ENCODE measurements around the gene CATSPERD. TPM values are rescaled to one million over a fixed set of nuclear protein-coding genes. Genes with fewer than 3 reads are reported as not detected.
"Not testable (repeated sequence)": the region's sequence is repeated elsewhere in the genome, so short reads cannot be mapped to it uniquely, and the experiment has no call there.

CATSPERD gene
- polyA plus RNA-seq, 10 donors = not detected

DNA sequence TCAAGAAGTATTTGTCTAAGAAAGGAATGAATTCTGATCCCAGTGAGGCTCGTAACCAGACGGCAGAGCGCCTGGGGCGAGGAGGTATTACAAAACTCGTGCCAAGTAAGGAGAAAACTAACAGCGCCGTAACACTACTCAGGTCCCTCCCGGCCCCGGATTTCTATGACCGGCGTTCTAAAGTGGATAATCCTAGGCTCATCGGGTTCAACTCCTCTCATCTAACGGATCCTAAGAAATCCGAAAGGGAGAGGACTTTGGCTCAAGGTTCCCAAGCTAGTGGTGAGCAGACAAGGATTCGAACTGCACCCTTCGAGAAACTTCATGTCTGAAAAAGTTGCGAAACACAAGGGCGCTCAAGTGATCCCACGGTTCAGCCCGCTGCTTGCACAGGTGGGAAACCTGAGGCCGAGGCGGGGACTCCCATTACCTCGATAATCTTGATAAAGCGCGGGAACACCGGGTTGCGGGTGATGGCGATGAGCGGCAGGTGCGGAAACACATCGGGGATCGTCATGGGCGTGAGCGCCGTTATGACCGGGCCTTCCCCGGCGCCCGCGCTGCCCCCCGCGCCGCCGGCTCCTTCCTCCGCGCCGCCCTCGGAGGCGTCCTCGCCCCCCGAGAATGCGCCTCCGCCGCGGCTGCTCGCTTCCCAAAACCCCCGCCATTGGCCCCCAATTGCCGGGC is 1.0 kb upstream of the CATSPERD start:
- DNase-seq = no peak

DNA sequence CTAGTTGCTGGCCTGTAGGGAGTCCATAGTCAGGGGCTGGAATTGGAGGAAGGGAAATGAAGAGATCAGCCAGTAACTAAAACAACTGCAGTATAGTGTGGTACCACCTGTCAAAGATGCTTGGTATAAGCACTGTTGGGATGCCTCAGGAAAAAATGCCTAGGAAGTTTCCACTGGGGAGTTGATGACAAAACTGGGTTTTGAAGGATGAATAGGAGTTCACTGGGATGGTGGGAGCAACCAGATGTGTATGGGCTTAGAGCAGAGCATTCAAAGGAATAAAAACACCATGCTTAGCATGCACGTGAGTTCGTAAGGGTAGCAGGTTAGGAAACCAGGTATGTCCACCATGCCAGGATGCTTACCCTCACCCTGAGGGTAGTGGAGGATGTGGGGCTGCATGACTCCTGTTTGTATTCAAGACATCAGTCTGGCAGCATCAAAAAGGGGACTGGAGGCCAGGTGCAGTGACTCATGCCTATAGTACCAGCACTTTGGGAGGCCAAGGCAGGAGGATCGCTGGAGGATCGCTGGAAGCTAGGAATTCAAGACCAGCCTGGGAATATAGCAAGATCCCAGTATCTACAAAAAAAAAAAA is 7.1 kb downstream of the CATSPERD start:
- no peak for DNase-seq

DNA sequence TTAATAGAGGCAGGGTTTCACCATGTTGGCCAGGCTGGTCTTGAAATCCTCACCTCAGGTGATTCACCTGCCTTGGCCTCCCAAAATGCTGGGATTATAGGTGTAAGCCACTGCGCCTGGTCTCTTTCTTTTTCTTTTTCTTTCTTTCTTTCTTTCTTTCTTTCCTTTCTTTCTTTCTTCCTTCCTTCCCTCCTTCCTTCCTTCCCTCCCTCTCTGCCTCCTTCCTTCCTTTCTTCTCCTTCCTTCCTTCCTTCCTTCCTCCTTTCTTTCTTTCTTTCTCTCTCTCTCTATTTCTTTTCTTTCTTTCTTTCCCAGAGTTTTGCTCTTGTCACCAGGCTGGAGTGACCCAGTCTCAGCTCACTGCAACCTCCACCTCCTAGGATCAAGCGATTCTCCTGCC is 12.7 kb downstream of the CATSPERD start:
- DNase-seq = not testable (repeated sequence)

DNA sequence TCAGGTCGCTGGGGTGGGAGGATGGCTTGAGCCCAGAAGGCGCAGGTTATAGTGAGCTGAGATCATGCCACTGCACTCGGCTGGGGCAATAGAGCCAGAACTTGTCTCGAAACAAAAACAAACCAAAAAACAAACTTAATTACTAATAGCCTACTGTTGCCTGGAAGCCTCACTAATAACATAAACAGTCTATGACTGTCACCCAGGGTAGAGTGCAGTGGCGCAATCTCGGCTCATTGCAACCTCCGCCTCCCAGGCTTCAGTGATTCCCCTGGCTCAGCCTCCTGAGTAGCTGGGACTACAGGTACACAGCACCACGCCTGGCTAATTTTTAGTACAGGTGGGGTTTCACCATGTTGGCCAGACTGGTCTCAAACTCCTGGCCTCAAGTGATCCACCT is 18.0 kb downstream of the CATSPERD start:
- DNase-seq = no peak

DNA sequence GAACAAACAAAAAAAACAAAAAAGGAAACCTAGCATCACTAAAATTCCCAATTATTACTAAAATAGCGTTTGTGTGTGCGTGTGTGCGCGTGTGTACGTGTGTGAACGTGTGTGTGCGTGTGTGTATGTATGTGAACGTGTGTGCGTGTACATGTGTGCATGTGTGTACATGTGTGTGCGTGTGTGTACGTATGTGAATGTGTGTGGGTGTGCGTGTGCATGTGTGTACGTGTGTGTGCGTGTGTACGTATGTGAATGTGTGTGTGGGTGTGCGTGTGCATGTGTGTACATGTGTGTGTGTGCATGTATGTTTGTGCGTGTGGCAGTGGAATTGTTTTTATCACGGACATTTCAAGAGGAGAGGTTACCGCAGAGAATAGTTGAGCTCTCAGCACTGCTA is 21.6 kb downstream of the CATSPERD start:
- DNase-seq = no peak

DNA sequence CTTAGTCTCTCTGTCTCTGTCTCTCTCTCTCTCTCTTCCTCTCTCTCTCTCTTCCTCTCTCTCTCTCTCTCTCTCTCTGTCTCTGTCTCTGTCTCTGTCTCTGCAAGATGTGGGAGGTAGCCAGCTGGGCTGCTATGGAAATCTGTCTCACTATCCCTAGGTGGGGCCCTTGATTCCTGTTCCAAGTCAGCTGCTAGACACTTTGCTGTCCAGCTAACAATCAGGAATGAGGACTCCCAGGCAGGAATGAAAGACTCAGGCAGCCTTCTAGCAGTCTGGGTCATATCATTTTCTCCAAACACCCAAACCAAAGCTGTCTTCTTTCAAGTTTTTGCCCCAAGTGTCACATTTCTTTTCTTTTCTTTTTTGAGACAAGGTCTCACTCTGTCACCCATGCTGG is 23.2 kb downstream of the CATSPERD start:
- DNase-seq = no peak

DNA sequence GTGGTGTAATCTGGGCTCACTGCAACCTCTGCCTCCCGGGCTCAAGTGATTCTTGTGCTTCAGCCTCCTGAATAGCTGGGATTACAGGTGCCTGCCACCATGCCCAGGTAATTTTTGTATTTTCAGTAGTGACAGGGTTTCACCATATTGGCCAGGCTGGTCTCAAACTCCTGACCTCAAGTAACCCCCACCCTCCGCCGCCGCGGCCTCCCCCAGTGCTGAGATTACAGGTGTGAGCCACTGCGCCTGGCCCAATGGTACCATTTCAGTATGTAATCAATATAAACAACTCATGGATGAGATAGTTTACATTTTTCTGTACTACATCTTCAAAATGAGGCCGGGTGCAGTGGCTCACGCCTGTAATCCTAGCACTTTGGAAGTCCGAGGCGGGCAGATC is 24.6 kb downstream of the CATSPERD start:
- not testable (repeated sequence) for DNase-seq

DNA sequence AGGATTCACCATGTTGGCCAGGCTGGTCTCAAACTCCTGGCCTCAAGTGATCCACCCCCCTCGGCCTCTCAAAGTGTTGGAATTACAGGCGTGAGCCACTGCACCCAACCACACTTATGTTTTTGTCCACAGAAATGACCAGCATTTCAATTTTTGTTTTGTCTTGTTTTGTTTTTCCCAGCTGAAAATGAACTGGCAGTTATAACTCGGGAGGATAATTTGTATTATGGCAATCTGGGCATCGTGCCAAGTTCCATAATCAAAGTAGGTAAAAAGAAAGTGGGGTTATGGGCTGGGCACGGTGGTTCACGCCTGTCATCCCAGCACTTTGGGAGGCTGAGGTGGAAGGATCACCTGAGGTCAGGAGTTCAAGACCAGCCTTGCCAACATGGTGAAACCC is 28.5 kb downstream of the CATSPERD start:
- not testable (repeated sequence) for DNase-seq

DNA sequence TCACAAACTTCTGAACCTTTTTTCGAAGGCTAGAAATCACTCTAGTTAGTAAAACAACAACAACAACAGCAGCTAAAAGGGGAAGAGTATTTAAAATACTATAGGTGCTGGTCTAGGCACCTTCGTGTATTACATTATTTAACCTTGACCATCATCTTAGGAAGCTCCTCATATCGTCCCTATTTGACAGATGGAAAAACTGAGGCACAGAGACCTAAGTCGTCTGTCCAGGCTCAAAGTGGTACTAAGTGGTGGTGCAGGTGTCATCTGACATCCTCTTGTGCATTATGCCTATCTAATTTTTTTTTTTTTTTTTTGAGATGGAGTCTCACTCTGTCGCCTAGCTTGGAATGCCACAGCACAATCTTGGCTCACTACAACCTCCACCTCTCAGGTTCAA is 29.1 kb downstream of the CATSPERD start:
- no peak for DNase-seq

DNA sequence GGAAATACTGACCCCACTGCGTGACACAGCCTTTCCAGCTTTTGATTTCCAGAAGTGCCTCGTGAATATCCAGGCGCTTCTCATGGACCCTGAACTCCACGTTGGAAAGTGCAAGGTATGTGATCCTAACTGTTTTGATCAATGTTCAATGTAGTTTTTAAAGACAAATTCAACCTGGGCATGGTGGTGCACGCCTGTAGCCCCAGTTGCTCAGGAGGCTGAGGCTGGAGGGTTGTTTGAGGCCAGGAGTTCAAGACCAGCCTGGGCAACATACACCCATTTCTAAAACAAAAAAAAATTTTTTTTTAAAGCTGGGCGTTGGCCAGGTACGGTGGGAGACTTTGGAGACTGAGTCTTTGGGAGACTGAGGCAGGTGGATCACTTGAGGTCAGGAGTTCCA is 31.3 kb downstream of the CATSPERD start:
- DNase-seq = no peak

DNA sequence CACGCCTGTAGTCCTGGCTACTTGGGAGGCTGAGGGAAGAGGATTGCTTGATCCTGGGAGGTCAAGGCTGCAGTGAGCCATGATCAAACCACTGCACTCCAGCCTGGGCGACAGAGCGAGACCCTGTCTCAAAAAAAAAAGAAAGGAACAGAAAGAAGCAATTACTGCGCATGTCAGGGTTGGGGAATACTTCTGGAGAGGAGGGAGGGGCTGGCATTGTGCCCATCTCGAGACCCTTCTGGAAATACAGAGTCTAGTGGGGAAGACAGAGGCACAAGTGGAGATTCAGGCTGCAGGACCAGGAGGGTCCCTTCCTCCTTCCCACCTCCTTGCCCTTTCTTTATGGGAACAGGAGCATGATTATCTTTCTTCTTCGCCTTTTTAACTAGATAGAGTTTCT is 33.3 kb downstream of the CATSPERD start:
- no peak for DNase-seq

DNA sequence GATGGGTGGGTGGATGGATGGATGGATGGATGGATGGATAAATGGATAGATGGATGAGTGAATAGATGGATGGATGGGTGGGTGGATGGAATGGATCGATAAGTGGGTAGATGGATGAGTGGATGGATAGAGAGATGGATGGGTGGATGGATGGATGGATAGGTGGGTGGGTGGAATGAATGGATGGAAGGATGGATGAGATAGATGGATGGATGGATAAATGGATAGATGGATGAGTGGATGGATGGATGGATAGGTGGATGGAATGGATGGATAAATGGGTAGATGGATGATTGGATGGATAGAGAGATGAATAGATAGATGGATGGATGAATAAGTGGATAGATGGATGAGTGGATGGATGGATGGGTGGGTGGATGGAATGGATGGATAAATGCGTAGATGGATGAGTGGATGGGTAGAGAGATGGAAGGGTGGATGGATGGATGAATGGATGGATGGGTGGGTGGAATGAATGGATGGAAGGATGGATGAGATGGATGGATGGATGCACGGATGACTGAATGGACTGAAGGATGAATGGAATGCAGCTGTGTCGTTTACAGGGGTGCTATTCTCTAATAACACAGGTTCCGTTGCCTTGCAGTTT is 42.3 kb downstream of the CATSPERD start:
- DNase-seq = no peak

DNA sequence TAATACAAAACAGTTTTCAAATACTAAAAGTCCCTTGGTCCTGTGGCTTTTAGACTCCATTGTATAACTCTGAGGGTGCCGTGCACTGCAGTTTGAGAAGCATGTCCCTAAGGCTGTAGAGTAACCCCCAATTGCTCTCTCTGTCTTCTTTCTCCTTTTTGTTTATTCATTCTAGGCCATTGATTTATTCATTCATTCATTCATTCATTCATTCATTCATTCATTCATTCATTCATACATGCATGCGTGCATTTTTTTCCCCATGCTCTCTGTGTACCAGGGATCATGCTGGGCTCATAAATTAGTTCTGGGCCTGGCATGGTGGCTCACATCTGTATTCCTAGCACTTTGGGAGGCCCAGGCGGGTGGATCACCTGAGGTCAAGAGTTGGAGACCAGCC is 44.8 kb downstream of the CATSPERD start:
- no peak for DNase-seq

DNA sequence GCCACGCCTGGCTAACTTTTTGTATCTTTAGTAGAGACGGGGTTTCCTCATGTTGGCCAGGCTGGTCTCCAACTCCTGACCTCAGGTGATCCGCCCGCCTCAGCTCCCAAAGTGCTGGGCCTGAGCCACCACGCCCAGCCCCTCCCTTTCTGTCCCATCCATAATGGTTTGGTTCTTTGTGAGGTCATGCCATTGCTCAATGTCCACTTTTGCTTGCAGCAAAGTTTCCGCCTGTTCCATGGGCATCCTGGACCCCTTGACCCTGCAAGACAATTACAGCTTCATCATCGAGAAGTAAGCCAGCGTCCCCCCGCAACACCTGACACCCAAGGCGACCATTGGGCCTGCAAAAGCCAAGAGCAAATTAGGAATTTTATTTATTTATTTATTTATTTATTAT is 47.5 kb downstream of the CATSPERD start:
- DNase-seq = no peak

DNA sequence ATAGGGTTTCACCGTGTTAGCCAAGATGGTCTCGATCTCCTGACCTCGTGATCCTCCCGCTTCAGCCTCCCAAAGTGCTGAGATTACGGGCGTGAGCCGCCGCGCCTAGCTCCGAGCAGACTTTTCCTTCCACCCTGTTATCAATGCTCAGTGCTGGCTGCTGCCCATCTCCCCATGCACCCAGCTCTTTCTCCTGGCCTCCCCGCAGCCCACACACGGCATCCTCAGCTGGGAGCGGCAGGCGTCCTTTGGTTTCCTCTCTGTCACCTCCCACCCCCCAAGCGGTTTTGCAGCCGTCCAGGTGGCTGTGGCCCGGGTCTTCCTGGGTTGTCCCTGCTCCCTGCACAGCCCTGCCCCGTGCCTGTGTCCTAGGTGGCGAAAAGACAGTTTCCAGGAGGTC is 52.0 kb downstream of the CATSPERD start:
- no peak for DNase-seq

DNA sequence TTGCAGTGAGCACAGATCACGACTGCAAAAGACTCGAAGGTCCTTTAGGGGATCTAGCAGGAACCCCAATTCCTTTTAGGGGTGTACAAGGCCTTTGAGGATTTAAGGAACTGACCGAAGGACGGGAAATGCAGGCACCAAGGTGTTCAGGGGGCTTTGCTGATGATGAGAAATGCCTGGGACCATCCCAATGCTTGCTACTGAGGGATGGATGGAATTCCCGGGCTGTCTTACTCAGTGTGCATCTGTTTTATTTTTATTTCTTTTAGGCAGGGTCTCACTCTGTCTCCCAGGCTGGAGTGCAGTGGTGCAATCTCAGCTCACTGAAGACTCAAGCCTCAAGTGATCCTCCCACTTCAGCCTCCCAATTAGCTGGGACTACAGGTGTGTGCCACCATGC is 52.8 kb downstream of the CATSPERD start:
- no peak for DNase-seq

DNA sequence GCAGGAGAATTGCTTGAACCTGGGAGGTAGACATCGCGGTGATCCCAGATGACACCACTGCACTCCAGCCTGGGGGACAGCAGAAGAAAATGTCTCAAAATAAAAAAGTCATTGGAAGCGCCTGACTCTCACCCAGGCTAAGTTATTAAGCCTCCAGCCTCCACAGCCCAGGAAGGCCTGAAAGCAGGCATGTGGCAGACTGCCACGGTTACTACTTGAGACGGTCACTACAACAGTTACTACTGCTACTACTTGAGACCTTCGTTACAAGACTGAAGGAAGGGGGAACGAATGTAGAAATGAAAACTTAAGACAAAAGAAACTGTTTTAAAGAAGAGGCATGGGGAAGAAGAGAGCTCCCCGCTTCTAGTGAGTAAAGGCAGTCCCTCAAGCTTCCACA is 54.5 kb downstream of the CATSPERD start:
- no peak for DNase-seq

DNA sequence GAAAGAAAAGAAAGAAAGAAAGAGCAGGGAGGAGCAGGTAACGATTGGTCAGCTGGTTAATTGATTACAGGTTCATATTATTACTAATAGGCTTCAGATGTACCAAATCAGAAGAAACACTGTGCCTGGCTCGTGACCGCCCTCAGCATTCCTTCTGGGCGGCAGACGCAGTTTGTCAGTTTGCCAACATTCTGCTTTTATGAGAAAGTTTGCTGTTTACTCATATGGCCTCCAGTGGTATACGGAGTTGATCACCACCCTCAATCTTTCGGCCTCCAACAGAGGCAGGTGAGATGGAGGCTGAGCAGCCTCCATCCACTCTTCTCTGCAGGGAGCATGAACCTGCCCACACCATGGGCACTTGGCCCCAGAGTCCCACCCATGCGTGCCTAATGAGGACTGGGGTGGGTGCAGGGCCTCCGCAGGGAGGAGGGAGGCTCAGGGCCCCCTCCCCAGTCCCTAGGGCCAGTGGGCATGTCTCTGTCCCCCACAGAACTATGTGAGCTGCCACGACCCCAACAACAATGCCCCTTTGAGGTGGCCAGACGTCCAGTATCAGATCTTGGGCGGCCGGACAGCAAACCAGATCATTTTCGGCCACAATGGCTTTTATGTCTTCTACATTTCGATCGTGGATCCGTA is 55.4 kb downstream of the CATSPERD start:
- DNase-seq = peak in 1 of 3 donors; percentile 24

DNA sequence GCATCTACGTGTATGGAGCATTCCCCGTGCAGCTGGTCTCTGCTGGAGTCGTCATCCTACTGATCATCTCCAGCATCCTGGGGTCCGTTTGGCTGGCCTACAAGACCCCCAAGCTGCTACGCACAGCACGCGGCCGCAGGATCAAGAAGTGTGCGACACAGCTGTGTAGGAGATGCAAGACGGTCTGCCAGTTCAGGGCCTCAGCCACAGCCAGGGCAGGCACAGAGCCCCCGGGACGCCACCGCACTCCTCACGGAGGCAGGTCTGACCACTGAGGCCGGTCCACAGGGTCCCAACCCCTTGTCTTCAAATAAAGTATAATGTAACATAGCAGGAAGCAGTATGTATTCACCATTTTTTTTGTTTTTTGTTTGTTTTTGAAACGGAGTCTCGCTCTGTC is 58.0 kb downstream of the CATSPERD start:
- no peak for DNase-seq

DNA sequence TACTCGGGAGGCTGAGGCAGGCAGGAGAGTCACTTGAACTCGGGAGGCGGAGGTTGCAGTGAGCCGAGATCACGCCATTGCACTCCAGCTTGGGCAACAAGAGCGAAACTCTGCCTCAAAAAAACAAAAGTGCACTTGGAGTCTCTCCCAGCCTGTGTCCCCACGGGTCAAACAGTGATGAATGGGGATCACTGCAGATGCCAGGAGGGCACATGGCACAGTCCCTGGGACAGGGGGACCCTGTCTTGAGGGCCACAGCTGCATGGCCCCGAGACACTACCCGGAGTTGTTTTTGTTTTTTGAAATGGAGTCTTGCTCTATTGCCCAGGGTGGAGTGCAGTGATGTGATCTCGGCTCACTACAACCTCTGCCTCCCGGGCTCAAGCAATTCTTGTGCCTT is 60.5 kb downstream of the CATSPERD start:
- DNase-seq = not testable (repeated sequence)

DNA sequence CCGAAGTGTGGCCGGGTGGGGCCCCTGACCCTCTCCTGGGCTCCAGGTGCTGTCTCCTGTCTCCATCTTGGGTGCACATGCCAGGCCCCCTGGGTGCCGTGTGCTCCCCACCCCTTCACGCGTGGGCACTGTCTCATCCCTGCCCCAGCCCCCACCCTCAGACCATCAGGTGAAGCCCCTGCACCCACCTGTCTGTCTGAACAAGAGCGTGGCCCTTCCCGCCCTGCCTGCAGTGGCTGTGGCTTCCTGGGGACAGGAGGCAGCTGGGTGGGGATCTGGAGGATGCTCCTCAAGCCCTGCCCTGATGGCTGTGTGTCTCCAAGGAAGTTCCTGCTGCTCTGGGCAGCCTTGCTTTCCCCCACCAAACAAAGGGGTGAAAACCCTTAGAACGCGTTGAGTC is 61.9 kb downstream of the CATSPERD start:
- DNase-seq = no peak

DNA sequence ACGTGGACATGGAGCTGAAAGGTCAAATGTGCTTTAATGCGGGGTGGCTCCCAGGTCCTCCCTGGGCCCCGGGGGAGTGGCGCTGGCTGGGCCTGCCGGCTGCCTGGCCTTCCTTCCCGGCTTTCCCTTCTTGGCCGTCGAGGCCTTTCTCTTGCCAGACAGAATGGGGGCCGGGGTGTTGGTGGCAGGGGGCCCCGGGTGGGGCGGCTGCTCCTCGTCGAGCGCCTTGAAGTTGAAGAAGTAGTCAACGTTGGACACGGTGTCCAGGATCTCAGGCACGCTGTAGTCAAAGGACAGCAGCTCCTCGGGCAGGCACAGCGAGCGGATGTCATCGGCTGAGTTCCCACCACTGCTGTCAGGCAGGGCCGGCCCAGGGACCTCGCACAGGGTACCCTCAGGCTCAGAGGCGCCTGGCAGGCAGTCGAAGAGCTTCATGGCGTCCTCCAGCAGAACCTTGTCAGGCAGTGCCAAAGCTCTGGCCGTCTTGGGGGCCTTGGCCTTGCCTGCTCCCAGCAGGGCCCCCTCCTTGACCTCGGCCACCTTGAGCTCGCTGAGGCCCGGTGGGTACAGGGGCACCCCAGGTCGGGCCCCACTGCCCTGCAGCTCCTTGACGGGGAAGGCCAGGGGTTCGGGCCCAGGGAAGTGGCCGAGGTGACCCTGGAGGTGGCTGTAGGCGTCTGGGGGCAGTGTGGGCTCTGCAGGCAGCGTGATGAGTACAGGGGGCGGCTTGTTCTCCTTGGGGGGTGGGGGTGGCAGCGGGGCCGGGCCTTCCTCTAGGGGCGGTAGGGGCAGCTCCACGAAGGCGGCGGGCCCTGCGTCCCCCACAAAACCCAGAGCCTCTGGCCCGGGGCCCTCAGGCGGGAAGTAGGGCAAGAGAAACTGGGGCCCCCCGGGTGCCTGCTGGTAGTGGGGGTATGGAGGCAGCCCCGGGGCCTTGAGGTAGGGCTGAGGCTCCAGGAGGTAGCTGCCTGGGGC is 62.8 kb downstream of the CATSPERD start:
- DNase-seq = no peak
